Caco-2 (cell line): ENCODE results near the gene CNTNAP5. TPM values are rescaled to one million over a fixed set of nuclear protein-coding genes. Genes with fewer than 3 reads are reported as not detected.

Source experiments
- BruUV-seq: library from RNA; stranded (reverse); fragments of 400-500 nt; replicated peaks from 2 replicates; lab custom pipeline; 2021; lab: Mats Ljungman, UMichigan
- CTCF ChIA-PET: fragments of 300-600 bp; sonication (Branson Sonifier 250); formaldehyde crosslinking; loops from one replicate; lab custom pipeline; 2022; ENCODE audit warnings: antibody characterized with exemption; lab: Charles Lee
- POLR2A ChIA-PET: fragments of 300-600 bp; sonication (Branson Sonifier 250); formaldehyde crosslinking; loops from one replicate; lab custom pipeline; 2022; ENCODE audit warnings: antibody characterized with exemption; lab: Charles Lee
- DNase-seq, 2 experiments: peaks; one replicate each; pipeline versions ENCODE4 v3.0.0 to v3.0.0-alpha.2; 2020 to 2022
- H3K27me3 ChIP-seq: replicated peaks from 2 replicates; pipeline ENCODE4 v1.6.0; 2011; ENCODE audit warnings: low read length; ENCODE audit not compliant: control insufficient read depth, insufficient read depth
- H3K36me3 ChIP-seq: 2 replicates; pipeline ENCODE4 v1.5.1; 2011; ENCODE audit warnings: low read length; ENCODE audit not compliant: control insufficient read depth, insufficient read depth
- H3K4me1 ChIP-seq: fragments of 250-450 bp; sonication (Bioruptor Pico); 2 replicates; pipeline ENCODE4 v1.5.1; 2020; ENCODE audit warnings: mild to moderate bottlenecking
- H3K4me3 ChIP-seq: 2 replicates; pipeline ENCODE4 v1.5.1; 2011; ENCODE audit warnings: low read depth, mild to moderate bottlenecking, control low read depth, low read length
- H3K9me3 ChIP-seq: fragments of 250-450 bp; sonication (Bioruptor Pico); 2 replicates; pipeline ENCODE4 v1.5.1; 2020; ENCODE audit warnings: mild to moderate bottlenecking, moderate library complexity
- H3K27ac Mint-ChIP-seq: one replicate; pipeline ENCODE4 v1.8.0; 2022; ENCODE audit warnings: mixed read lengths; ENCODE audit not compliant: unreplicated experiment
- H3K27me3 Mint-ChIP-seq: one replicate; pipeline ENCODE4 v1.8.0; 2022; ENCODE audit warnings: mixed read lengths; ENCODE audit not compliant: insufficient read depth, unreplicated experiment
- H3K36me3 Mint-ChIP-seq: one replicate; pipeline ENCODE4 v1.8.0; 2022; ENCODE audit warnings: mild to moderate bottlenecking, mixed read lengths; ENCODE audit not compliant: insufficient read depth, unreplicated experiment
- H3K4me1 Mint-ChIP-seq: one replicate; pipeline ENCODE4 v1.8.0; 2022; ENCODE audit warnings: low read depth, mixed read lengths; ENCODE audit not compliant: unreplicated experiment
- H3K4me3 Mint-ChIP-seq: one replicate; pipeline ENCODE4 v1.8.0; 2022; ENCODE audit warnings: mild to moderate bottlenecking, moderate library complexity, mixed read lengths; ENCODE audit not compliant: unreplicated experiment
- H3K9me3 Mint-ChIP-seq: one replicate; pipeline ENCODE4 v1.8.0; 2022; ENCODE audit warnings: mixed read lengths; ENCODE audit not compliant: unreplicated experiment
- intact Hi-C: fragments of 100-400 bp; cut with micrococcal nuclease; formaldehyde crosslinking; loops from one replicate; pipeline ENCODE4 v1.10.0; 2022; ENCODE audit not compliant: unreplicated experiment
- total RNA-seq: library from RNA; stranded (reverse); gene quantifications from 2 replicates; pipeline ENCODE4 v1.2.3, GENCODE V29; 2022
- TF ChIP-seq, protein P1 (sequence below), 2 experiments: fragments of 200-600 bp in 1 of 2; IDR thresholded peaks; 1 replicate in 1 of 2; 2 replicates in 1 of 2; pipeline versions ENCODE4 v1.5.1 to v1.8.0; 2011 to 2022; ENCODE audit warnings: antibody characterized with exemption in 1 of 2, control low read depth in 1 of 2, inconsistent platforms in 1 of 2, low read depth in 1 of 2, low read length in 1 of 2, mild to moderate bottlenecking in 1 of 2, moderate library complexity in 1 of 2; ENCODE audit not compliant: insufficient read depth in 1 of 2, severe bottlenecking in 1 of 2, unreplicated experiment in 1 of 2

The CNTNAP5 gene
- total RNA-seq, 1 experiment from 2014 or later, result 0.14 TPM

GRCh38 chr2:124250433-124250832 is 225.3 kb downstream of the CNTNAP5 start:
- Mint-ChIP-seq H3K4me1 (peaks cover 15% of the 10 kb centered on the region), H3K27ac (no peak overlapping the region), H3K4me3 (no peak overlapping the region), H3K36me3 (no peaks in the 10 kb centered on the region), H3K27me3 (no peaks in the 10 kb centered on the region), H3K9me3 (no peaks in the 10 kb centered on the region)
- POLR2A ChIA-PET, result no interaction called here
- no peaks in the 10 kb centered on the region for H3K9me3 ChIP-seq
- intact Hi-C loops, result no loop called here
- TF ChIP-seq, protein P1, sequence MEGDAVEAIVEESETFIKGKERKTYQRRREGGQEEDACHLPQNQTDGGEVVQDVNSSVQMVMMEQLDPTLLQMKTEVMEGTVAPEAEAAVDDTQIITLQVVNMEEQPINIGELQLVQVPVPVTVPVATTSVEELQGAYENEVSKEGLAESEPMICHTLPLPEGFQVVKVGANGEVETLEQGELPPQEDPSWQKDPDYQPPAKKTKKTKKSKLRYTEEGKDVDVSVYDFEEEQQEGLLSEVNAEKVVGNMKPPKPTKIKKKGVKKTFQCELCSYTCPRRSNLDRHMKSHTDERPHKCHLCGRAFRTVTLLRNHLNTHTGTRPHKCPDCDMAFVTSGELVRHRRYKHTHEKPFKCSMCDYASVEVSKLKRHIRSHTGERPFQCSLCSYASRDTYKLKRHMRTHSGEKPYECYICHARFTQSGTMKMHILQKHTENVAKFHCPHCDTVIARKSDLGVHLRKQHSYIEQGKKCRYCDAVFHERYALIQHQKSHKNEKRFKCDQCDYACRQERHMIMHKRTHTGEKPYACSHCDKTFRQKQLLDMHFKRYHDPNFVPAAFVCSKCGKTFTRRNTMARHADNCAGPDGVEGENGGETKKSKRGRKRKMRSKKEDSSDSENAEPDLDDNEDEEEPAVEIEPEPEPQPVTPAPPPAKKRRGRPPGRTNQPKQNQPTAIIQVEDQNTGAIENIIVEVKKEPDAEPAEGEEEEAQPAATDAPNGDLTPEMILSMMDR (IDR thresholded peaks at IDR 0.05; ENCODE audit: insufficient read depth in 1 of 2, low read depth in 1 of 2, low read length in 1 of 2, severe bottlenecking in 1 of 2, unreplicated experiment in 1 of 2), result no peak
- CTCF ChIA-PET, result no interaction called here
- H3K4me3 ChIP-seq, result no peak overlapping the region
- H3K4me1 ChIP-seq, result no peaks in the 10 kb centered on the region
- BruUV-seq, result no TSS peak
- no peaks in the 10 kb centered on the region for H3K27me3 ChIP-seq
- H3K36me3 ChIP-seq, result no peaks in the 10 kb centered on the region
- no peak for DNase-seq

- ChIA-PET POLR2A (no interaction called here), CTCF (no interaction called here)
- TF ChIP-seq, protein P1 (IDR thresholded peaks at IDR 0.05; ENCODE audit: insufficient read depth in 1 of 2, low read depth in 1 of 2, low read length in 1 of 2, severe bottlenecking in 1 of 2, unreplicated experiment in 1 of 2), result no peak
These were observed 229.5 kb downstream of the CNTNAP5 start for GRCh38 chr2:124254621-124255020.

GRCh38 chr2:124257120-124257519 is 232.0 kb downstream of the CNTNAP5 start:
- ChIA-PET POLR2A (no interaction called here), CTCF (no interaction called here)
- peaks cover 6% of the 10 kb centered on the region for H3K4me1 Mint-ChIP-seq
- H3K36me3 Mint-ChIP-seq, result no peaks in the 10 kb centered on the region
- no peaks in the 10 kb centered on the region for H3K9me3 ChIP-seq
- H3K4me1 ChIP-seq, result no peaks in the 10 kb centered on the region
- H3K27me3 ChIP-seq, result no peaks in the 10 kb centered on the region
- H3K36me3 ChIP-seq, result no peaks in the 10 kb centered on the region
- no peak for DNase-seq
- no peaks in the 10 kb centered on the region for H3K9me3 Mint-ChIP-seq
- no peaks in the 10 kb centered on the region for H3K27me3 Mint-ChIP-seq
- TF ChIP-seq, protein P1 (IDR thresholded peaks at IDR 0.05; ENCODE audit: insufficient read depth in 1 of 2, low read depth in 1 of 2, low read length in 1 of 2, severe bottlenecking in 1 of 2, unreplicated experiment in 1 of 2), result no peak
- intact Hi-C loops, result no loop called here
- H3K4me3 ChIP-seq, result no peak overlapping the region
- no peak overlapping the region for H3K4me3 Mint-ChIP-seq
- no peak overlapping the region for H3K27ac Mint-ChIP-seq
- BruUV-seq, result no TSS peak

More at GRCh38 chr2:124254621-124255020, 229.5 kb downstream of the CNTNAP5 start:
- DNase-seq, result no peak
- Mint-ChIP-seq H3K4me1 (peaks cover 7% of the 10 kb centered on the region), H3K9me3 (no peaks in the 10 kb centered on the region), H3K27ac (no peak overlapping the region), H3K36me3 (no peaks in the 10 kb centered on the region), H3K4me3 (no peak overlapping the region), H3K27me3 (no peaks in the 10 kb centered on the region)
- no peaks in the 10 kb centered on the region for H3K4me1 ChIP-seq
- intact Hi-C loops, result no loop called here
- no peaks in the 10 kb centered on the region for H3K36me3 ChIP-seq
- no peaks in the 10 kb centered on the region for H3K27me3 ChIP-seq
- no peaks in the 10 kb centered on the region for H3K9me3 ChIP-seq
- H3K4me3 ChIP-seq, result no peak overlapping the region
- no TSS peak for BruUV-seq
